Femur (tissue), 1 donor: ENCODE data around the gene TRIP6.

Source experiments
- DNase-seq: peaks from one replicate; pipeline ENCODE4 v3.0.0-alpha.2; 2017

TRIP6 gene

DNA sequence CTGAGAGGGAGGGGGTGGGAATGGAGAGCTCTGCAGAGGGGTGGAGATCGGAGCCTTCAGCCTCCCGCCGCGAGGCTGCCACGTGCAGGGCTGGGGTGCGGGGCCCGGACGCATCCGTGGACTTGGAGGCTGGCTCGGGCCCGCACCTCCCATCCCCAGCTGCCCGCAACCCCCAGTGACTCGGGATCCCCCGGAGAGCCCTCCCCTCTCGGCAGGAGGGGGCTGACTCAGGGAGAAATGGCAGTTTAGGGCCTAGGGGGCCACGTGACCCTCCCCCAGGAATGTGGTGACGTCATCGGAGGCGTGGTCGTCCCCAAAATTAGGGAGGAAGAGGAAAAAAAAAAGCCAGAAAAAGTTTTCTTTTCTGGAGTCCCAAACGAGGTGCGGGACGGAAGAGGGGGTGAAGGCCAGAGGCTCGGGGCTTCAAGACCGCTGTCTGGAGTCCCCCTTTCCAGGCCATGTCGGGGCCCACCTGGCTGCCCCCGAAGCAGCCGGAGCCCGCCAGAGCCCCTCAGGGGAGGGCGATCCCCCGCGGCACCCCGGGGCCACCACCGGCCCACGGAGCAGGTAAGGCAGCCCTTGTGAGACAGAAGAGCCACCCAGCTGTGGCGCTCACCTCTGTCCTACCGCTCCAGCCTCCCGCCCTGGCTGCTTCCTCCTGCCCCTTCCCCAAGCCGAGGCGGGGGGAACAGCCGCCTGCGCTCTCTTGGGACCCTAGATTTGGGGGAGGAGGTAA is at the start of gene TRIP6:
Gene TRIP6, plus strand, starts transcription at position 348 of the 736 bp plus-strand sequence. Its CDS starts 111 bp downstream, at position 459.
- peak; percentile 95 for DNase-seq

- no peak for DNase-seq
Observed at GRCh38 chr7:100818366-100818765, 48.8 kb upstream of the TRIP6 start.

GRCh38 chr7:100818825-100819224 is 48.4 kb upstream of the TRIP6 start:
- DNase-seq, result no peak

GRCh38 chr7:100819586-100819985 is 47.6 kb upstream of the TRIP6 start:
- no peak for DNase-seq

GRCh38 chr7:100822236-100823139 is 44.7 kb upstream of the TRIP6 start:
- DNase-seq, result no peak

GRCh38 chr7:100823140-100823525 is 44.1 kb upstream of the TRIP6 start:
- DNase-seq, result no peak

DNA sequence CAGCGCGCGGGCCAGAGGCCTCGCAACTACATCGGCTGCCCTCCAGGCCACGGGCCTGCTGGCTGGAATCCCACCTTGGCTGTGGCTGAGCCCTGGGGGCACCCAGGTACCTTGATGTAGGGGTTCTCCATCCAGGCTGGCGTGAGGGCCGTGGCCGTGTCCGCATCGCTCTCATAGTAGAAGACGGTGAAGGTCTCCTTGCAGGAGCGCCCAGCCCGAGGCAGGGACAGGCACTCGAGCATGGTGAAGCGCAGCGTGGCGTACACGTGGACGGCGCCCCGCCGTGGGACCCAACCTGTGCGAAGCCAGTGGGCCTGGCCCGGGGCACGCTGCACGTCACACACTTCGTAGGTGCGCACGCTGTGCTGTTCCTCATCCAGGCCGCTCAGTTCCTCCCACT is 43.7 kb upstream of the TRIP6 start:
- DNase-seq, result no peak

- DNase-seq, result no peak
Observed at GRCh38 chr7:100824499-100825214, 42.5 kb upstream of the TRIP6 start.

DNA sequence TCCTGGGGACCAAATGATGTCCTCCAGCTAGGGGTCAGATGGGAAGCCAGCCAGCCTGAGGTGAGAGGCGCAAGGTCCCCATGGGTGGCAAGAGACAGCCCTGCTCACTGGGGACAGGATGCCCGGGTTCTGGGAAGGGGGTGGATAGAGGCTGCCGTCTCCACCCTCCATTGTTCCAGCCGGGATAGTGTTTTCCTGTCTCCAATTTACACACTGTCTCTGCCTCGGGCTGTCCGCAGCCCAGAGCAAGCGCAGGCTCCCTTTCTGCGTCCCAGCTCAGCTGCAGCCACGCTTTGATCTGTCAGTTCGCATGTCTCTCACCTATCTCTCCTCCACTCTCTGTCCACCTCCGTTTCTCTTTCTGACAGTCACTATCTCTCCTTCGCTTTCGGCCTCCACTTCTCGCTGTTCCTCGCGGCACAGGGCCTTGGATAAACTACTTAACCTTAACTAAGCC is 41.9 kb upstream of the TRIP6 start:
- no peak for DNase-seq

GRCh38 chr7:100825751-100826513 is 41.3 kb upstream of the TRIP6 start:
- no peak for DNase-seq

- peak; percentile 47 for DNase-seq
Observed at GRCh38 chr7:100826514-100827329, 40.5 kb upstream of the TRIP6 start.

GRCh38 chr7:100827330-100828226 is 39.6 kb upstream of the TRIP6 start, which contains the start of gene EPHB4:
Gene EPHB4 (minus strand): TSS chr7:100827523. CDS start chr7:100827030, 493 bp downstream.
- peak; percentile 94 for DNase-seq

GRCh38 chr7:100829150-100829716 is 38.0 kb upstream of the TRIP6 start:
- DNase-seq, result peak; percentile 58

- DNase-seq, result no peak
Observed at GRCh38 chr7:100830396-100830795, 36.8 kb upstream of the TRIP6 start.

- DNase-seq, result no peak
Observed at GRCh38 chr7:100832281-100832633, 34.9 kb upstream of the TRIP6 start.

DNA sequence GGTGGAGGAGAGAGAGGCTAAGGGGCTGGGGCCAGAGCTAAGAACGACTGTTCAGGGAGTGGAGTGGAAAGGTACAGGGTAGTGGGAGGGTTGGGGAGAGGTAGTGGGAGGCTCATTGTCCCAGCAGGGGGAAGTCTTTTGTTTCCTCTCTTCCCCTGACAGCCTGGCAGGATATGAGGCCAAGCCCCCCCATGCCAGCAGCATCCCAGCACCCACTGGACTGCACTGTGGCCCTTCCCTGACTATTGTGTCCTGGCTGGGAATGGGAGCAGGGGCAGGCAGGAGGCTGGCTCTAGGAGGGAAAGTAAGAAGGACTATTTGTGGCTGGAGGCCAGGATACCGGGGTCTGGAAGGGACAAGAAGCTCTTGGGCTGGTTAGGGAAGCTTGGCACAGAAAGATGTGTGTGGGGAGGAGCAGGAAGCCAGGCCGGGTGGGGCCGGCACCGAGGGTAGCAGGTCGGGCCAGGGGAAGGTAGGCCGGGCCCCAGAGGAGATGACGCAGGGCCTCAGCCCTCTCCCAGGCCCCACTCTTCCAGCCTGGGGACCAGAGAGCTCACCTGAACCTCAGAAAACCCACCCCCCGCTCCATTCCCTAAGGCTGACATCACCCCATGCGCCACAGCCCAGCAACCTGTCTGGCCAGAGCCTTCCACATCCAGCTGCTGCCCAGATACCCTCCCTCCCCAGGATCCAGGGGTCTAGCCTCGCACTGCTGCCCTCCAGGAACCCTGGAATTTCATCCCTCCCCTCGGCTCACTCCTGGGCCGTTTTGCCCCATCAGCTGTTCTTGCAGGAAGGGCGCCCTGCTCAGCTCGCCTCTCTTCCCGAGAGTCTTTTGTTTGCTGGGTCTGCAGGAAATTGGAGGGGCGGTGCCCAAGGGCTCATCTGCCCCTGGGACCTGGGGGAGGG is 31.0 kb upstream of the TRIP6 start:
- peak; percentile 73 for DNase-seq

- DNase-seq, result no peak
Observed at GRCh38 chr7:100836812-100837098, 30.4 kb upstream of the TRIP6 start.

DNA sequence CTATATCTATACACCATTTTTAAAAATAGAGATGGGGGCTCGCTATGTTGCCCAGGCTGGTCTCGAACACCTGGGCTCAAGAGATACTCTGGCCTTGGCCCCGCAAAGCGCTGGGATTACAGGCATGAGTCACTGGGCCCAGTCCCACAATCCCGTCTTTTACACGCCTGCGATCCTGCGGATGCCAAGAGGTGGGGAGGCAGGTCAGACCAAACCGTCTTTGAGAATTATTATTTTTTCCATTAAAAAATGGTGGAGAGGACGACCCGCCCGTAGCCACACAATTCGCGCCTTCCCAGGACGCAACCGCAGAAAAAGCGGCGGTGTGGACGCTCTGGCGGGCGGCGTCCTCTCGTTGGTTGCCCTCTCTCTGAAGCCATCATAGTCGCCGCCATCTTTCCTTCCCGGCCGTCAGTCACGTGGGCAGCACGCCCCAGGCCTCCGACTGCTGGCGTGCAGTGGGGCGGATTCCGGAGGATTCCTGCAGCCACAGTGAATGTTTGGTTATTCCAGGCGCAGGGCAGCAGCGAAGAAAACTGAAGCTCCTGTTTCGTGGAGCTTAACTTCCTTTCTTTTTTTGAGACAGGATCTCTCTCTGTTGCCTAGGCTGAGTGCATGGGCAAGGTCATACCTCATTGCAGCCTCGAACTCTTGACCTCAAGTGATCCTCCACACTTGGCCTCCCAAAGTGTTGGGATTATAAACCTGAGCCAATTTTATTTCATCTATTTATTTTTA is 29.9 kb upstream of the TRIP6 start:
- DNase-seq, result peak; percentile 96
